GM19193 (cell line): ENCODE results near the gene SHFL.
A peak's percentile ranks its signal among the peaks of the same experiment; 100 is the strongest.

Source experiments
- POLR2A ChIP-seq: IDR thresholded peaks from 4 replicates; pipeline ENCODE4 v1.6.1; 2011; ENCODE audit not compliant: insufficient read depth, insufficient read length; ENCODE audit errors: extremely low read depth

SHFL gene

DNA sequence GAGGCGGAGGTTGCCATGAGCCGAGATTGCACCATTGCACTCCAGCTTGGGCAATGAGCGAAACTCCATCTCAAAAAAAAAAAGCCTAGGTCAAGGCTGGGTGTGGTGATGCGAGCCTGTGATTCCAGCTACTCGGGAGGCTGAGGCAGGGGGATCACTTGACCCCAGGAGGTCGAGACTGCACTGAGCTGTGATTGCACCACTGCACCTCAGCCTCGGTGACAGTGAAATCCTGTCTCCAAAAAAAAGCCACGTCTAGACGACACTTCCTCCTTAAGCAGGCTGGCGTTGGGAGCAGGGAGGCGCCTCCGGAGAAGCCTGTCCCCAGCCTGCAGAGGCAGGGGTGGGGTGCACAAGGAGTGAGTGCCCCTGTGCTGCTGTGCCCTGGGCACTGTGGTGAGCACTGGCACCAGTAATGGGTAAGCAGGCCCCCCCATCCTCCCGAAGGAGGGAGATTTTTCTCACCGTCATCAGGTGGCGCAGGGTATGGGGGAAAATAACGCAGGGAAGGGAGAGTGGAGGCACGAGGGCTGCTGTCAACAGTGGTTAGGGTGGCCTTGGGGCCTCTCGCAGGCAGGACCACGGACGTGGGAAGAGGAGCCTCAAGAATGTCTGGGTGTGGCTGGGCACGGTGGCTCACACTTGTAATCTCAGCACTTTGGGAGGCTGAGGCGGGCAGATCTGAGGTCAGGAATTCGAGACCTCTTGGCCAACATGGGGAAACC is 26.1 kb downstream of the SHFL start:
- TF ChIP-seq POLR2A = no peak

DNA sequence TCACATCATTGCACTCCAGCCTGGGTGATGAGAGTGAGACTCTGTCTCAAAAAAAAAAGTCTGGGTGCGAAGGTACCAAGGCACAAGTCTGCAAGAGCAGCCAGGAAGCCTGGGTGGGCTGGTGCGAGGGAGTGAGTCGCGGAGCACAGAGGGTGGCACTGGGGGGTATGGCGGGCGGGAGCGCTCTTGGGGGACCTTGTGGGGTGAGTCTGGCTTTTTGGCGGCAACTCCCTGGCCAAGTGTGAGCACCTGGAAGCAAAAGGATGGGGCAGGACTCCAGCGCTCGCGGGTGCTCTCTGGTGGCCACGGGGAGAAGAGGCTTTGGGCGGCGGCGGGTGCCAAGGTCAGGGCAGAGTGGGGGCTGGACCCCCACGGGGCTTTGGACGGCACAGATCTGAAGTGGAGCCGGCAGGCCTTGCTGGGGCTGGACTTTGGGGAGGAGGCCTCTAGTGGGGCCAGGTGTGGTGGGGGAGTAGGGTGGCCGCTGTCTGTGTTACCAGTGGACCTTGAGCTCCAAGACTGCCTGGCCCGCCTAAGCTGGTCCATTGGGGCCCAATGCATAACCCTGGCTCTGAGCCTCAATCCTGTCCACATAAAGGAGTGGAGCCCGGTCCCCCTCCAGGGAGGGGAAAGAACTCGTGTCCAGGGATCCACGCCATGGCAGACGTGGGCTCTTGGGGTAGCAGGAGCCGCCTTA is 26.9 kb downstream of the SHFL start:
- TF ChIP-seq POLR2A = peak; percentile 27

DNA sequence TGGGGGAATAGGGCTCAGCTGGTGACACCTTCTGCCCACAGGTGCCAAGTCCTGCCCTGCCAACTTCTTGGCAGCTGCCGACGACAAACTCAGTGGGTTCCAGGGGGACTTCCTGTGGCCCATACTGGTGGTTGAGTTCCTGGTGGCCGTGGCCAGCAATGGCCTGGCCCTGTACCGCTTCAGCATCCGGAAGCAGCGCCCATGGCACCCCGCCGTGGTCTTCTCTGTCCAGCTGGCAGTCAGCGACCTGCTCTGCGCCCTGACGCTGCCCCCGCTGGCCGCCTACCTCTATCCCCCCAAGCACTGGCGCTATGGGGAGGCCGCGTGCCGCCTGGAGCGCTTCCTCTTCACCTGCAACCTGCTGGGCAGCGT is 27.5 kb downstream of the SHFL start:
- TF ChIP-seq POLR2A = no peak

DNA sequence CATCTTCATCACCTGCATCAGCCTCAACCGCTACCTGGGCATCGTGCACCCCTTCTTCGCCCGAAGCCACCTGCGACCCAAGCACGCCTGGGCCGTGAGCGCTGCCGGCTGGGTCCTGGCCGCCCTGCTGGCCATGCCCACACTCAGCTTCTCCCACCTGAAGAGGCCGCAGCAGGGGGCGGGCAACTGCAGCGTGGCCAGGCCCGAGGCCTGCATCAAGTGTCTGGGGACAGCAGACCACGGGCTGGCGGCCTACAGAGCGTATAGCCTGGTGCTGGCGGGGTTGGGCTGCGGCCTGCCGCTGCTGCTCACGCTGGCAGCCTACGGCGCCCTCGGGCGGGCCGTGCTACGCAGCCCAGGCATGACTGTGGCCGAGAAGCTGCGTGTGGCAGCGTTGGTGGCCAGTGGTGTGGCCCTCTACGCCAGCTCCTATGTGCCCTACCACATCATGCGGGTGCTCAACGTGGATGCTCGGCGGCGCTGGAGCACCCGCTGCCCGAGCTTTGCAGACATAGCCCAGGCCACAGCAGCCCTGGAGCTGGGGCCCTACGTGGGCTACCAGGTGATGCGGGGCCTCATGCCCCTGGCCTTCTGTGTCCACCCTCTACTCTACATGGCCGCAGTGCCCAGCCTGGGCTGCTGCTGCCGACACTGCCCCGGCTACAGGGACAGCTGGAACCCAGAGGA is 28.0 kb downstream of the SHFL start:
- TF ChIP-seq POLR2A = no peak

DNA sequence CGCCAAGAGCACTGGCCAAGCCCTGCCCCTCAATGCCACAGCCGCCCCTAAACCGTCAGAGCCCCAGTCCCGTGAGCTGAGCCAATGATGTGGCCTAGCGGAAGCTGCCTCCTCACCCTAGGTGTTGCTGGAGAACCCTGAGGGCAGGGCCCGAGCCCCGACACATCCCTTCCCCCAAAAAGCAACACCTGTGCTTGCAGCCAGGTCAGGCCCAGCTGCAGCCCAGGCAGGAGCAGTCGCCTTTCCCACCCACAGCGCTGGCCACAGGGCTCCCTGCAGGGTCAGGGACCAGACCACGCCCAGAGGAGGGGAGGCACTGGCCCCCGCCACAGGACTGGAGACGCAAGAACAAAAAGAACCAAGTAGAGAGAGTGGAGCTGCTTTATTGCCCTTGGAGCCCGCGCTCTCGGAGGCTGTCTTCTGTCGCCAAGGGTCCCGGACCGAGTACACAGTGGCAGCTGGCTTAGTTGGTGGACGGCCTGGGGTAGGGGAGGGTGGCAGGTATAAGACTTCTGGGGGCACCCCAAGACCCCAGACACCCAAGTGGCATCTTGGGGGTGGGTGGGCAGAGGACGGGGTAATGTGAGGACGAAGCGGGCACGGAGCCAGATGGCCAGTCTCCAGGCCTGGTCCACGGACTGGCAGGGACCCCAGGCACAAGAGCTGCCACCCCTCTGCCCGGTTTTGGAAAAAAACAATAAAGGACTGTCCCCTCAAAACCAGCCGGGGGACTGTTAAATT is 28.7 kb downstream of the SHFL start:
- peak; percentile 53 for TF ChIP-seq POLR2A

DNA sequence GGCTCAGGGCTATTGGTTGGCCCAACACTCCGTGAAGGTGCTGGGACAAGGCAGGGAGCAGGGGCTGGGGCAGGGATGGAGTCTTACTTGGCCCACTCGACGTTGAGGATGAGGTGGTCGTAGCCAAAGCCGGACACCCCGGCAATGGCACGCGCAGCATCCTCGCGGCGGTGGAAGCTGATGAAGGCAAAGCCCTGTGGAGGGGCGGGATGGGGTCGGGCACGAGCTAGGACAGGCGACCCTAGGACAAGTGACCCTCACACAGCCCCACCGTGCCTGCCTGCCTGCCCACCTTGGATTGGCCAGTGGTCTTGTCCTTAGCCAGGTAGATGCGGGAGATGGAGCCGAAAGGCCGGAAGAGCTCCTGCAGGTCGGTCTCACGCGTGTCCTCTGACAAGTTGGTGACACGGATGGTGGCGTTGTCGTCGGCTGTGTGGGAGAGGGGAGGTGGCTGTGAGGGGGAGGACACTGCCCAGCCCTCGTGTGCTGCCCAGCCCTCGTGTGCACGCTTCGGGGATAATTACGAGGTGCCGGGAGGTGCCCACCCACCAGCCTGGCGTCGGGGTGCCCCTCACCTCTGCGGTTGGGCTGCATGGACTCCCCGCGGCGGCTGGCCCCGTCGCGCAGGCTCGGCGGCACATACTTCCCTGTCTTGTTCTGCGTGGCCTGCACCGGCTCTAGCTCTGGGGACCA is 29.4 kb downstream of the SHFL start:
- peak; percentile 46 for TF ChIP-seq POLR2A

DNA sequence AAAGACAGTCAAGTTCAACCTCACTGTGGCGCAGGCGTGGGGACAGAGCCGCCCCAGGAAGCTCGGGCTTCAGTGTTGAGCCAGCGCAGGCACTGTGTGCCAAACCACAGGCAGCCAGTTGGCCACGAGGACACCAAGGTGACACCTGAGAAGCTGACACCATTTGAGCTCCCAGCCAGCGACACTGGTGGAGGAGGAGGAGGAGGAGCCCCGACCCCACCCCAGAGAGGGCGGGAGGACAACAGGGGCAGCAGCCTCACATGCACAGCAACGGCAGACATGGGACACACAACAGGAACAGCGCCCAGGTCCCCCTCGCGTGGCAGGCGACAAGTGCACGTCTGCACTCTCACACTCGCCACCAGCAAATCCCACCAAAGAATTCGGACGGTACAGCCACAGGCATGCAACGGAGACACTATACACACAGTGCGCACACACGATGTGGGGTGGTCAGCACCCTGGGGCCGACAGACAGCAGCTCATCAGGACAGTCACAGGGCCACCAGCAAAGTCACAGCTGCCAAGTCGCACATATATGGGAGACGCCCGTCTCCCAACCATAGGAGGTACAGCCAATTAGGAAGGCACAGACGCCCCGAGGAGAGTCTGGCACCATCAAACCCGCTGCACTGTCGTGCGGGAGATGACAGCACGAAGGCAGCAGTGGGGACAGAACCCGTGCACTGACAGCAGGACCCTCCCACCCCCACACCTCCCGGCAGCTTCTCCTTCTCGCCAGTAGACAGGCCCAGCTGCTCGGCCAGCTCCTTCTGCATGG is 30.2 kb downstream of the SHFL start:
- peak; percentile 42 for TF ChIP-seq POLR2A

DNA sequence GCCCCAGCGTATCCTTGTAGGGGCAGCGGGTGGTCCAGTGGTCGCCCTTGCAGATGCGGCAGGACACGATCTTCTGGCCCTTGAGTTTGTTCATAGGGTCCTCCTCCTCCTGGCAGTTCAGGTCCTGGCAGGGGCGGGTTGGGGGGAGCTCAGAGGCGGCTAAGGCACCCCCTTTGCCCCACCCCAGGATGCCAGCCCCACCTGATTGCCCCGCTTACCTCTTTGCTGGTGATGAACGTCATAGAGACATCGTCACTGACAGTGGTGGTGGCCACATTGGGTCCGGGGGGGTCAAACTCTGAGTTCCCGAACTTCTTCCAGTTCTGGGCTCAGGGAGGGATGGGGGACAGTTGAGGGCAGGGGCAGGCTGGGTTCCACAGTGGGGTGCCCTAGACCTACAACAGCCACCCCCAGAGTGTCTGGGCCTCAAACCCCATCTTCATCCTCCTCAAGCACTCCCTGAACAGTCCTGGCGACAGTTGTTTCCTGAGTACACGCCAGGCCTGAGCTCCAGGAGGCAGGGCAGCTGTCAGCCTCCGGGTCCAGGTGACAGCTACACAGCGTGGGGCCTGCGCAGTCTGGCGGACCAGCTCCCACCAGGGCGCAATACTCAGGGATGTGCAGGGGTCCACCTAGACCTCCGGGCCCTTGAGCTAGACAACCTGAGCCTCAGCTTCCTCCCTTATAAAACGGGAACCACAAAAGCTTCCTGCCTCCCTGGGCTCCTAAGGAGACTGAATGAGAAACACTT is 30.9 kb downstream of the SHFL start:
- no peak for TF ChIP-seq POLR2A

DNA sequence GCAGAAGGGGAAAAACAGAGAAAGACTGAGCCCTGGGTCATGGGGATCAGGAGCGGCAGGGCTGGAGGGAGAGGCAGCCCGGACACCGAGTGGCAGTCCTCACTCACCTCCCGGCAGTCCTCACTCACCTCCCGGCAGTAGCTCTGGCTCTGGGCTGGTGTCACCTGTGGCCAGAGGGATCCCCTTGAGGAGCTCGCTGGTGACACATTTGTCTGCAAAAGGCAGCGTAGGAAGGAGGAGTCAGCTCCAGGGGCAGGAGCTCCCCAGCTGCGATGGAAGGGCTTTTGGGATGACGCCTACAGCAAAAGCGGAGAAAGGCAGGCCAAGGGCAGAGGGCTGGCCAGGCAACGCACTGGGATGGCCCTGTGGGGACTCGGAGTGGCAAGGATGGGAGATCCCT is 32.8 kb downstream of the SHFL start:
- TF ChIP-seq POLR2A = no peak

DNA sequence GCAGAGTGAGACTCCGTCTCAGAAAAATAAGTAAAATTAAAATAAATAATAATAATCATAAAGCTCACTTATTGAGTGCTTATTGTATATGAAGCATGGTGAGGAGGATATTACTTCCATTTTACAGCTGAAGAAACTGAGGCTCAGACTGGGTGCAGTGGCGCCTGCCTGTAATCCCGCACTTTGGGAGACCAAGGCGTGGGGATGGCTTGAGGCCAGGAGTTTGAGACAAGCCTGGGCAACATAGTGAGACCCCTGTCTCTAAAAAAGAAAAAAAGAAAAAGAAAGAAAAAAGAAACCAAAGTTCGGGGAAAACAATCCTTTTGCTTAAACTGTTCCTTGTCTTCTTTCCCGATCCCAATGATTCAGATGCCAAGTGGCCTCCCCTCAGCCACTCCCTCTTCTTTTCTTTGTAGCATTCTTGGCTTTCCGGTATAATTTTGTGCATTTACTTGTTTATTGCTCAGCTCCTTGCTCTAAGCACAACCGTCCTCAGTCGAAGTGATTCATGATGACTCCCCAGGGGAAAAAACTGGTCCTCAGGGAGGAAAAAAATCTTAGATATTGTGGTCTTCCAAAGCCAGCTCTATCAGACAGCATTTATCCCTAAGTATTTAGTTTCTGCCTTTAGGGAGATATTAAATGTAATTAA is 34.5 kb downstream of the SHFL start:
- no peak for TF ChIP-seq POLR2A

DNA sequence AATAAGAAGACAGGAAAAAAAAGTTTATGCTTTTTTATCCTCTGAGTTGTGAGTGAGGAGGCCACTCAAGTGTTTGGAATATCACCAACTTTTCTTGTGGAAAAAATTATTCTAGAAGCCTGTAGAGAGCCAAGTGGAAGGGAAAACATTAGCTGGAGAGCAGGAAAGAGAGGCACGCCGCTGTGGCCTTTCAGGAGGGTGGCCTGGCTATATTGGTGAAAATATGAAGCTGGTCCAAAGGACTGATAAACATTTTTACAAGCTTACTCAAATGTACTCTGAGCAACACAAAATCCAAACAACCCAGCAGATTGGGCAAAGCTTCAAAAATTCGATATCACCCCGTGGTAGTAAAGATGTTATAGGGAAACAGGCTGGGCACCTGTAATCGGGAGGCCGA is 35.9 kb downstream of the SHFL start:
- no peak for TF ChIP-seq POLR2A

DNA sequence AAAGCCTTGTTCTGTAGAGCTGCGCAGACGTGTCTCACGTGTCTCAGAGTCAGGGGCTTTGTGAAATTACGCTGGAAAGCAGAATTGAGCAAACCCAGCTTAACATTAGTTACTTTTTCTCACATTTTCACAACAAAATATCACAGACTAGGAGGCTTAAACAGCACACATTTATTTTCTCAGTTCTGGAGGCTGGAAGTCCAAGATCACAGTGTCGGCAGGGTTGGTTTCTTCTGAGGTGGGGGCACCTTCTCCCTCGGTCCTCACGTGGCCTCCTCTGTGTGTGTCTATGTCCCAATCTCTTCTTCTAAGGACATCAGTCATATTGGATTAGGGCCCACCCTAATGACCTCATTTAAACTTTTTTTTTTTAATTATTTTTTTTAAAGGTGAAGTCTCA is 38.3 kb downstream of the SHFL start:
- no peak for TF ChIP-seq POLR2A

DNA sequence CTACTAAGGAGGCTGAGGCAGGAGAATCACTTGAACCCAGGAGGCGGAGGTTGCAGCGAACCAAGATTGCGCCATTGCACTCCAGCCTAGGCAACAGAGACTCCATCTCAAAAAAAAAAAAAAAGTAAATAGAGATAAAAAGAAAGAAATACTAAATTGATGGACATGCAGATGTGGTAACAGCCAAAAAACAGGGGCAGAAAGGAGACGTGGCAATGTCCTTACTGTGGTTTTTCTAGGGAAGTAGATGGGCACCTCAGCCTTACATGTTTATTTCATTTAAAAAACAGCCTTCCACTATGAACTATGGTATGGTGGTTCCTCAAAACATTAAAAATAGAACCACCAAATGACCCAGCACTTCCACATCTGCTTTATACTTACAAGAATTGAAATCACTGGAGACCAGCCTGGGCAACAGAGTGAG is 40.1 kb downstream of the SHFL start:
- TF ChIP-seq POLR2A = no peak
